IgD-negative memory B cell (primary cell): ENCODE data around the gene DCHS2. TPM values are rescaled to one million over a fixed set of nuclear protein-coding genes. Genes with fewer than 3 reads are reported as not detected.

ENCODE experiments used
- H3K27ac Mint-ChIP-seq, 3 donors: one replicate each; pipeline ENCODE4 v1.8.0; 2020 to 2022; ENCODE audit warnings: mild to moderate bottlenecking in 3 of 3, mixed read lengths in 3 of 3, moderate library complexity in 1 of 3
- H3K27me3 Mint-ChIP-seq: one replicate; pipeline ENCODE4 v1.8.0; 2021; ENCODE audit warnings: mixed read lengths
- H3K36me3 Mint-ChIP-seq: one replicate; pipeline ENCODE4 v1.8.0; 2020; ENCODE audit warnings: mild to moderate bottlenecking, mixed read lengths
- H3K4me1 Mint-ChIP-seq, 3 donors: one replicate each; pipeline ENCODE4 v1.8.0; 2020 to 2022; ENCODE audit warnings: mixed read lengths in 3 of 3, mild to moderate bottlenecking in 1 of 3
- H3K4me3 Mint-ChIP-seq, 4 donors: one replicate each; pipeline ENCODE4 v1.8.0; 2020 to 2022; ENCODE audit warnings: mild to moderate bottlenecking in 4 of 4, mixed read lengths in 4 of 4, moderate library complexity in 3 of 4
- H3K9me3 Mint-ChIP-seq, 3 donors: one replicate each; pipeline ENCODE4 v1.8.0; 2020 to 2021; ENCODE audit warnings: mixed read lengths in 3 of 3, mild to moderate bottlenecking in 1 of 3
- polyA plus RNA-seq: library from polyadenylated mRNA; unstranded; fragments of 300-500 nt; fragmentation: Illumina TruSeq; gene quantifications from one replicate; pipeline ENCODE4 v1.2.3, GENCODE V29; 2021

DCHS2 gene
- polyA plus RNA-seq, 1 donor from 2014 or later = 0.01 TPM

- H3K4me3 Mint-ChIP-seq = no peak overlapping the region
Observed at GRCh38 chr4:154444958-154445357, 46.6 kb downstream of the DCHS2 start.

GRCh38 chr4:154441982-154442381 lies 49.6 kb downstream of the DCHS2 start:
- H3K27me3 Mint-ChIP-seq = peaks cover 4% of the 10 kb centered on the region
- H3K36me3 Mint-ChIP-seq = no peaks in the 10 kb centered on the region
- H3K4me1 Mint-ChIP-seq = no peaks in the 10 kb centered on the region
- no peak overlapping the region for H3K4me3 Mint-ChIP-seq
- no peak overlapping the region for H3K27ac Mint-ChIP-seq
- no peaks in the 10 kb centered on the region for H3K9me3 Mint-ChIP-seq

More at GRCh38 chr4:154444958-154445357, 46.6 kb downstream of the DCHS2 start:
- peaks cover 2% of the 10 kb centered on the region for H3K27me3 Mint-ChIP-seq
- H3K9me3 Mint-ChIP-seq = no peaks in the 10 kb centered on the region
- H3K27ac Mint-ChIP-seq = no peak overlapping the region
- no peaks in the 10 kb centered on the region for H3K36me3 Mint-ChIP-seq
- no peaks in the 10 kb centered on the region for H3K4me1 Mint-ChIP-seq

- no peaks in the 10 kb centered on the region for H3K4me1 Mint-ChIP-seq
- no peak overlapping the region for H3K27ac Mint-ChIP-seq
- H3K9me3 Mint-ChIP-seq = no peaks in the 10 kb centered on the region
- H3K27me3 Mint-ChIP-seq = peaks cover 4% of the 10 kb centered on the region
- H3K36me3 Mint-ChIP-seq = no peaks in the 10 kb centered on the region
- H3K4me3 Mint-ChIP-seq = no peak overlapping the region
Observed at GRCh38 chr4:154441124-154441523, 50.5 kb downstream of the DCHS2 start.

GRCh38 chr4:154439224-154439623 lies 52.4 kb downstream of the DCHS2 start:
- H3K36me3 Mint-ChIP-seq = no peaks in the 10 kb centered on the region
- no peaks in the 10 kb centered on the region for H3K4me1 Mint-ChIP-seq
- H3K9me3 Mint-ChIP-seq = no peaks in the 10 kb centered on the region
- H3K27me3 Mint-ChIP-seq = peaks cover 4% of the 10 kb centered on the region
- H3K27ac Mint-ChIP-seq = no peak overlapping the region
- no peak overlapping the region for H3K4me3 Mint-ChIP-seq

- no peaks in the 10 kb centered on the region for H3K9me3 Mint-ChIP-seq
- H3K4me1 Mint-ChIP-seq = no peaks in the 10 kb centered on the region
- H3K27me3 Mint-ChIP-seq = peaks cover 10% of the 10 kb centered on the region
- H3K27ac Mint-ChIP-seq = no peak overlapping the region
- H3K4me3 Mint-ChIP-seq = no peak overlapping the region
- H3K36me3 Mint-ChIP-seq = no peaks in the 10 kb centered on the region
Observed at GRCh38 chr4:154435895-154436294, 55.7 kb downstream of the DCHS2 start.

GRCh38 chr4:154433543-154433942 lies 58.1 kb downstream of the DCHS2 start:
- no peaks in the 10 kb centered on the region for H3K9me3 Mint-ChIP-seq
- H3K36me3 Mint-ChIP-seq = no peaks in the 10 kb centered on the region
- no peak overlapping the region for H3K4me3 Mint-ChIP-seq
- no peaks in the 10 kb centered on the region for H3K4me1 Mint-ChIP-seq
- H3K27me3 Mint-ChIP-seq = peaks cover 11% of the 10 kb centered on the region
- H3K27ac Mint-ChIP-seq = no peak overlapping the region

- Mint-ChIP-seq H3K36me3 (peaks cover 4% of the 10 kb centered on the region), H3K4me3 (no peak overlapping the region), H3K9me3 (no peaks in the 10 kb centered on the region), H3K4me1 (peaks cover 0 to 11% (median 0%) of the 10 kb centered on the region in 3 donors), H3K27me3 (peaks cover 9% of the 10 kb centered on the region), H3K27ac (no peak overlapping the region)
Observed at GRCh38 chr4:154429176-154429575, 62.4 kb downstream of the DCHS2 start.

- H3K9me3 Mint-ChIP-seq = no peaks in the 10 kb centered on the region
- peaks cover 3 to 17% (median 5%) of the 10 kb centered on the region in 3 donors for H3K4me1 Mint-ChIP-seq
- no peak overlapping the region for H3K4me3 Mint-ChIP-seq
- no peak overlapping the region for H3K27ac Mint-ChIP-seq
- peaks cover 4% of the 10 kb centered on the region for H3K36me3 Mint-ChIP-seq
- peaks cover 5% of the 10 kb centered on the region for H3K27me3 Mint-ChIP-seq
Observed at GRCh38 chr4:154427149-154427548, 64.5 kb downstream of the DCHS2 start.

GRCh38 chr4:154425514-154425913 lies 66.1 kb downstream of the DCHS2 start:
- Mint-ChIP-seq H3K9me3 (no peaks in the 10 kb centered on the region), H3K4me1 (peaks cover 6 to 24% (median 13%) of the 10 kb centered on the region in 3 donors), H3K27ac (no peak overlapping the region), H3K4me3 (peak overlapping the region in 1 of 4 donors; percentile 23), H3K27me3 (peaks cover 2% of the 10 kb centered on the region), H3K36me3 (peaks cover 4% of the 10 kb centered on the region)

GRCh38 chr4:154424810-154425484 lies 66.7 kb downstream of the DCHS2 start:
- peak overlapping the region in 1 of 4 donors; percentile 23 for H3K4me3 Mint-ChIP-seq
- no peaks in the 10 kb centered on the region for H3K9me3 Mint-ChIP-seq
- no peaks in the 10 kb centered on the region for H3K27me3 Mint-ChIP-seq
- no peak overlapping the region for H3K27ac Mint-ChIP-seq
- H3K36me3 Mint-ChIP-seq = peaks cover 4% of the 10 kb centered on the region
- H3K4me1 Mint-ChIP-seq = peaks cover 6 to 24% (median 17%) of the 10 kb centered on the region in 3 donors

GRCh38 chr4:154422152-154422551 lies 69.4 kb downstream of the DCHS2 start:
- H3K27ac Mint-ChIP-seq = peak overlapping the region in 1 of 3 donors; percentile 8
- H3K27me3 Mint-ChIP-seq = peaks cover 4% of the 10 kb centered on the region
- no peaks in the 10 kb centered on the region for H3K36me3 Mint-ChIP-seq
- H3K4me1 Mint-ChIP-seq = peaks cover 6 to 27% (median 25%) of the 10 kb centered on the region in 3 donors
- no peak overlapping the region for H3K4me3 Mint-ChIP-seq
- H3K9me3 Mint-ChIP-seq = no peaks in the 10 kb centered on the region

- peaks cover 7% of the 10 kb centered on the region for H3K27me3 Mint-ChIP-seq
- H3K9me3 Mint-ChIP-seq = no peaks in the 10 kb centered on the region
- peak overlapping the region in 1 of 4 donors; percentile 1 for H3K4me3 Mint-ChIP-seq
- peaks cover 10 to 31% (median 30%) of the 10 kb centered on the region in 3 donors for H3K4me1 Mint-ChIP-seq
- H3K27ac Mint-ChIP-seq = peak overlapping the region in 1 of 3 donors; percentile 8
- no peaks in the 10 kb centered on the region for H3K36me3 Mint-ChIP-seq
Observed at GRCh38 chr4:154421618-154422017, 70.0 kb downstream of the DCHS2 start.

GRCh38 chr4:154417373-154417673 lies 74.3 kb downstream of the DCHS2 start:
- Mint-ChIP-seq H3K27me3 (peaks cover 8% of the 10 kb centered on the region), H3K4me3 (peak overlapping the region; percentile 88 to 98 (median 90))

GRCh38 chr4:154416190-154416547 lies 75.4 kb downstream of the DCHS2 start:
- peak overlapping the region; percentile 88 to 98 (median 90) for H3K4me3 Mint-ChIP-seq
- H3K36me3 Mint-ChIP-seq = no peaks in the 10 kb centered on the region
- peaks cover 8% of the 10 kb centered on the region for H3K27me3 Mint-ChIP-seq
- peaks cover 0 to under 1% (median 0%) of the 10 kb centered on the region in 3 donors for H3K9me3 Mint-ChIP-seq
- H3K27ac Mint-ChIP-seq = peak overlapping the region; percentile 73 to 96 (median 92)
- peaks cover 10 to 22% (median 17%) of the 10 kb centered on the region in 3 donors for H3K4me1 Mint-ChIP-seq

More at GRCh38 chr4:154417373-154417673, 74.3 kb downstream of the DCHS2 start:
- Mint-ChIP-seq H3K27ac (peak overlapping the region in 2 of 3 donors; percentile 73 to 92), H3K9me3 (no peaks in the 10 kb centered on the region), H3K36me3 (no peaks in the 10 kb centered on the region), H3K4me1 (peaks cover 15 to 32% (median 26%) of the 10 kb centered on the region in 3 donors)

- Mint-ChIP-seq H3K27ac (no peak overlapping the region), H3K4me3 (no peak overlapping the region), H3K27me3 (peaks cover 13% of the 10 kb centered on the region), H3K4me1 (peaks cover 10 to 21% (median 17%) of the 10 kb centered on the region in 3 donors), H3K36me3 (no peaks in the 10 kb centered on the region), H3K9me3 (peaks cover 0 to 8% (median 4%) of the 10 kb centered on the region in 3 donors)
Observed at GRCh38 chr4:154415313-154415712, 76.3 kb downstream of the DCHS2 start.

GRCh38 chr4:154414796-154415195 lies 76.8 kb downstream of the DCHS2 start:
- peaks cover 10 to 17% (median 16%) of the 10 kb centered on the region in 3 donors for H3K4me1 Mint-ChIP-seq
- H3K27ac Mint-ChIP-seq = no peak overlapping the region
- H3K36me3 Mint-ChIP-seq = no peaks in the 10 kb centered on the region
- peaks cover 14% of the 10 kb centered on the region for H3K27me3 Mint-ChIP-seq
- peaks cover 0 to 8% (median 4%) of the 10 kb centered on the region in 3 donors for H3K9me3 Mint-ChIP-seq
- H3K4me3 Mint-ChIP-seq = no peak overlapping the region
